Lung (tissue), 12 donors: ENCODE data around the gene HMGA1. TPM values are rescaled to one million over a fixed set of nuclear protein-coding genes. Genes with fewer than 3 reads are reported as not detected.

Source experiments
- ATAC-seq: fragments of 200-7000 bp; cut with Tn5 transposase; one replicate; pipeline ENCODE4 v1.9.1; 2020; ENCODE audit warnings: moderate number of reproducible peaks; ENCODE audit not compliant: insufficient read depth, low FRiP score
- DNase-seq, 3 donors: peaks; one replicate each; pipeline ENCODE4 v3.0.0-alpha.2; 2013 to 2017
- H3K27ac ChIP-seq, 2 donors: one replicate each; pipeline ENCODE4 v1.5.1; 2013; ENCODE audit warnings: mild to moderate bottlenecking in 2 of 2, moderate library complexity in 2 of 2, control low read depth in 1 of 2, inconsistent platforms in 1 of 2, low read depth in 1 of 2, low read length in 1 of 2
- H3K27me3 ChIP-seq, 3 donors: one replicate each; pipeline ENCODE4 v1.5.1; 2013; ENCODE audit warnings: low read length in 2 of 3; ENCODE audit not compliant: control insufficient read depth in 3 of 3, insufficient read depth in 3 of 3
- H3K36me3 ChIP-seq, 4 donors: one replicate each; pipeline ENCODE4 v1.5.1; 2013; ENCODE audit warnings: low read length in 4 of 4, mild to moderate bottlenecking in 1 of 4, moderate library complexity in 1 of 4; ENCODE audit not compliant: control insufficient read depth in 4 of 4, insufficient read depth in 4 of 4
- H3K4me1 ChIP-seq, 5 donors: one replicate each; pipeline ENCODE4 v1.5.1; 2013; ENCODE audit warnings: low read length in 5 of 5, mild to moderate bottlenecking in 2 of 5, moderate library complexity in 1 of 5; ENCODE audit not compliant: control insufficient read depth in 5 of 5, insufficient read depth in 5 of 5
- H3K4me3 ChIP-seq: one replicate; pipeline ENCODE4 v1.5.1; 2013; ENCODE audit warnings: mild to moderate bottlenecking, control low read depth, moderate library complexity
- H3K9ac ChIP-seq, 2 donors: one replicate each; pipeline ENCODE4 v1.5.1; 2013; ENCODE audit warnings: low read length in 2 of 2, control low read depth in 1 of 2; ENCODE audit not compliant: insufficient read depth in 1 of 2
- H3K9me3 ChIP-seq, 4 donors: one replicate each; pipeline ENCODE4 v1.5.1; 2013; ENCODE audit warnings: low read length in 3 of 4, mild to moderate bottlenecking in 1 of 4, moderate library complexity in 1 of 4; ENCODE audit not compliant: control insufficient read depth in 4 of 4, insufficient read depth in 3 of 4
- CTCF ChIP-seq: IDR thresholded peaks from 2 replicates; pipeline ENCODE4 v1.5.1; 2012; ENCODE audit warnings: mild to moderate bottlenecking; ENCODE audit errors: control extremely low read depth, extremely low read depth
- WGBS, 2 donors: extraction: QIAGEN DNeasy Blood & Tissue Kit; methylation state at CpG; one replicate each; pipeline ENCODE4 v1.1.7; 2013; 5-methylcytosine and 5-hydroxymethylcytosine counted together
- polyA plus RNA-seq, 2 donors: library from polyadenylated mRNA; stranded (reverse); fragments of 200-250 nt; gene quantifications; one replicate each; pipeline ENCODE4 v1.2.1, GENCODE V29; 2013
- total RNA-seq, 2 donors: library from RNA; depleted of rRNA in 1 of 2; stranded (reverse); fragments of >200 nt in 1 of 2; gene quantifications; one replicate each; pipeline ENCODE4 v1.2.1, GENCODE V29; 2014 to 2021
- donor health status: control.
- donor health status: control.
- donor health status: Bipolar disorder and iron deficiency.
- donor health status: healthy.
- donor health status: DM: yes; HTN: yes; CAD: no.

Gene HMGA1
- total and polyA plus RNA-seq, 4 donors = 47.9 to 102 (median 96.9) TPM

GRCh38 chr6:34277763-34278112 lies 41.1 kb downstream of the HMGA1 start:
- ATAC-seq = no peak
- no peak overlapping the region for H3K4me3 ChIP-seq
- TF ChIP-seq CTCF = no peak
- H3K9me3 ChIP-seq = no peaks in the 10 kb centered on the region
- H3K9ac ChIP-seq = no peak overlapping the region
- DNase-seq = no peak
- H3K27me3 ChIP-seq = no peaks in the 10 kb centered on the region
- H3K4me1 ChIP-seq = peaks cover 0 to 14% (median 0%) of the 10 kb centered on the region in 5 donors
- 86 to 91% methylated on average over 4 of the region's 4 CpGs for WGBS, 2 donors
- peaks cover 0 to 8% (median 5%) of the 10 kb centered on the region in 4 donors for H3K36me3 ChIP-seq
- no peak overlapping the region for H3K27ac ChIP-seq

- 74 to 96% methylated on average over 5 of the region's 5 CpGs for WGBS, 2 donors
- no peak for TF ChIP-seq CTCF
- H3K4me3 ChIP-seq = no peak overlapping the region
- no peak overlapping the region for H3K27ac ChIP-seq
- H3K9ac ChIP-seq = no peak overlapping the region
- H3K4me1 ChIP-seq = peaks cover 0 to 16% (median 0%) of the 10 kb centered on the region in 5 donors
- peaks cover 0 to 8% (median 6%) of the 10 kb centered on the region in 4 donors for H3K36me3 ChIP-seq
- no peaks in the 10 kb centered on the region for H3K9me3 ChIP-seq
- ATAC-seq (no peak), DNase-seq (no peak)
- H3K27me3 ChIP-seq = no peaks in the 10 kb centered on the region
Measured at GRCh38 chr6:34278833-34279232, 42.2 kb downstream of the HMGA1 start.

- no peak overlapping the region for H3K27ac ChIP-seq
- no peak for TF ChIP-seq CTCF
- peaks cover 0 to 23% (median 4%) of the 10 kb centered on the region in 5 donors for H3K4me1 ChIP-seq
- no peak overlapping the region for H3K9ac ChIP-seq
- no peak overlapping the region for H3K4me3 ChIP-seq
- ATAC-seq (no peak), DNase-seq (no peak)
- WGBS, 2 donors = 85 to 90% methylated on average over 4 of the region's 4 CpGs
- peaks cover 0 to 8% (median 6%) of the 10 kb centered on the region in 4 donors for H3K36me3 ChIP-seq
- no peaks in the 10 kb centered on the region for H3K9me3 ChIP-seq
- H3K27me3 ChIP-seq = no peaks in the 10 kb centered on the region
Measured at GRCh38 chr6:34280216-34280615, 43.5 kb downstream of the HMGA1 start.

GRCh38 chr6:34281702-34282334 lies 45.1 kb downstream of the HMGA1 start:
- peak overlapping the region in 1 of 2 donors; percentile 35 for H3K27ac ChIP-seq
- H3K4me3 ChIP-seq = no peak overlapping the region
- DNase-seq = no peak
- H3K36me3 ChIP-seq = peaks cover 0 to 8% (median 6%) of the 10 kb centered on the region in 4 donors
- H3K9ac ChIP-seq = no peak overlapping the region
- no peaks in the 10 kb centered on the region for H3K9me3 ChIP-seq
- TF ChIP-seq CTCF = no peak
- WGBS, 2 donors = 76 to 82% methylated on average over 6 of the region's 6 CpGs
- no peak for ATAC-seq
- no peaks in the 10 kb centered on the region for H3K27me3 ChIP-seq
- H3K4me1 ChIP-seq = peaks cover 0 to 26% (median 4%) of the 10 kb centered on the region in 5 donors
